PC-9 (cell line): Measurements from ENCODE around the gene RFX2. TPM values are rescaled to one million over a fixed set of nuclear protein-coding genes. Genes with fewer than 3 reads are reported as not detected.
"Not testable (repeated sequence)": the region's sequence is repeated elsewhere in the genome, so short reads cannot be mapped to it uniquely, and the experiment has no call there.

Experiments
- BruUV-seq: library from RNA; stranded (reverse); fragments of 400-500 nt; replicated peaks from 2 replicates; lab custom pipeline; 2021; lab: Mats Ljungman, UMichigan
- CTCF ChIA-PET: fragments of 300-600 bp; sonication (Branson Sonifier 250); formaldehyde crosslinking; loops from one replicate; lab custom pipeline; 2022; ENCODE audit warnings: antibody characterized with exemption; lab: Charles Lee
- POLR2A ChIA-PET: fragments of 300-600 bp; sonication (Branson Sonifier 250); formaldehyde crosslinking; loops from one replicate; lab custom pipeline; 2022; ENCODE audit warnings: antibody characterized with exemption; ENCODE audit not compliant: unreplicated experiment; lab: Charles Lee
- DNase-seq, 2 experiments: peaks; one replicate each; pipeline versions ENCODE4 v3.0.0 to v3.0.0-alpha.2; 2015 to 2022; ENCODE audit warnings: mixed read lengths in 1 of 2
- H2AFZ ChIP-seq: fragments of 200-600 bp; sonication (generic); 2 replicates; pipeline ENCODE4 v1.8.1; 2017; ENCODE audit warnings: antibody characterized with exemption
- H3F3A ChIP-seq: fragments of 200-600 bp; sonication (generic); 2 replicates; pipeline ENCODE4 v1.8.1; 2017; ENCODE audit warnings: antibody characterized with exemption, mild to moderate bottlenecking, low read depth; ENCODE audit not compliant: insufficient read depth
- H3K27ac ChIP-seq: fragments of 200-600 bp; sonication (generic); 2 replicates; pipeline ENCODE4 v1.6.1; 2016; ENCODE audit warnings: mixed run types
- H3K27me3 ChIP-seq: fragments of 200-600 bp; sonication (generic); 2 replicates; pipeline ENCODE4 v1.6.1; 2016; ENCODE audit warnings: low read depth, mixed run types; ENCODE audit not compliant: insufficient read depth
- H3K36me3 ChIP-seq: fragments of 200-600 bp; sonication (generic); 2 replicates; pipeline ENCODE4 v1.6.1; 2016; ENCODE audit warnings: low read depth, mixed run types
- H3K4me1 ChIP-seq: fragments of 200-600 bp; sonication (generic); replicated peaks from 2 replicates; pipeline ENCODE4 v1.6.1; 2016; ENCODE audit warnings: mixed run types; ENCODE audit not compliant: insufficient read depth
- H3K4me2 ChIP-seq: fragments of 200-600 bp; sonication (generic); 2 replicates; pipeline ENCODE4 v1.6.1; 2017; ENCODE audit warnings: mixed run types
- H3K4me3 ChIP-seq: fragments of 200-600 bp; sonication (generic); 2 replicates; pipeline ENCODE4 v1.6.1; 2016; ENCODE audit warnings: mixed run types
- H3K79me2 ChIP-seq: fragments of 200-600 bp; sonication (generic); 2 replicates; pipeline ENCODE4 v1.6.1; 2017; ENCODE audit warnings: low read depth, mixed run types
- H3K9me2 ChIP-seq: fragments of 200-600 bp; sonication (generic); 2 replicates; pipeline ENCODE4 v1.8.1; 2017; ENCODE audit warnings: mild to moderate bottlenecking; ENCODE audit not compliant: insufficient read depth
- H3K9me3 ChIP-seq: fragments of 200-600 bp; sonication (generic); 2 replicates; pipeline ENCODE4 v1.8.1; 2016; ENCODE audit warnings: low read depth; ENCODE audit not compliant: insufficient read depth
- H4K20me1 ChIP-seq: fragments of 200-600 bp; sonication (generic); 2 replicates; pipeline ENCODE4 v1.8.1; 2017; ENCODE audit not compliant: insufficient read depth
- CTCF ChIP-seq: fragments of 200-600 bp; sonication (generic); conservative IDR thresholded peaks from 2 replicates; pipeline ENCODE4 v1.6.1; 2017; ENCODE audit warnings: mixed run types, antibody characterized with exemption, mild to moderate bottlenecking, moderate library complexity
- EZH2 ChIP-seq: fragments of 200-600 bp; sonication (generic); IDR thresholded peaks from 2 replicates; pipeline ENCODE4 v1.8.0; 2017; ENCODE audit warnings: antibody characterized with exemption, low read depth
- intact Hi-C: fragments of 100-400 bp; cut with micrococcal nuclease; formaldehyde crosslinking; loops from one replicate; pipeline ENCODE4 v1.10.0; 2022; ENCODE audit not compliant: unreplicated experiment
- total RNA-seq: library from RNA; stranded (reverse); gene quantifications from 2 replicates; pipeline ENCODE4 v1.2.3, GENCODE V29; 2021

Gene RFX2
- total RNA-seq, 1 experiment from 2014 or later: 11.6 TPM

- no peak overlapping the region for H3K27ac ChIP-seq
- POLR2A ChIA-PET: no interaction called here
- H3K4me3 ChIP-seq: no peak overlapping the region
- no peak overlapping the region for H2AFZ ChIP-seq
- peaks cover 41% of the 10 kb centered on the region for H4K20me1 ChIP-seq
- H3K9me2 ChIP-seq: no peaks in the 10 kb centered on the region
- no peaks in the 10 kb centered on the region for H3K9me3 ChIP-seq
- intact Hi-C loops: no loop called here
- H3F3A ChIP-seq: no peaks in the 10 kb centered on the region
- H3K4me2 ChIP-seq: no peak overlapping the region
- H3K79me2 ChIP-seq: peaks cover 90% of the 10 kb centered on the region
- TF ChIP-seq EZH2: no peak
- TF ChIP-seq CTCF: no peak
- CTCF ChIA-PET: no interaction called here
- no peak for DNase-seq
- no peaks in the 10 kb centered on the region for H3K27me3 ChIP-seq
- H3K4me1 ChIP-seq: no peaks in the 10 kb centered on the region
- no TSS peak for BruUV-seq
- no peaks in the 10 kb centered on the region for H3K36me3 ChIP-seq
These were observed 144.1 kb downstream of the RFX2 start for GRCh38 chr19:5966215-5966614.

DNA sequence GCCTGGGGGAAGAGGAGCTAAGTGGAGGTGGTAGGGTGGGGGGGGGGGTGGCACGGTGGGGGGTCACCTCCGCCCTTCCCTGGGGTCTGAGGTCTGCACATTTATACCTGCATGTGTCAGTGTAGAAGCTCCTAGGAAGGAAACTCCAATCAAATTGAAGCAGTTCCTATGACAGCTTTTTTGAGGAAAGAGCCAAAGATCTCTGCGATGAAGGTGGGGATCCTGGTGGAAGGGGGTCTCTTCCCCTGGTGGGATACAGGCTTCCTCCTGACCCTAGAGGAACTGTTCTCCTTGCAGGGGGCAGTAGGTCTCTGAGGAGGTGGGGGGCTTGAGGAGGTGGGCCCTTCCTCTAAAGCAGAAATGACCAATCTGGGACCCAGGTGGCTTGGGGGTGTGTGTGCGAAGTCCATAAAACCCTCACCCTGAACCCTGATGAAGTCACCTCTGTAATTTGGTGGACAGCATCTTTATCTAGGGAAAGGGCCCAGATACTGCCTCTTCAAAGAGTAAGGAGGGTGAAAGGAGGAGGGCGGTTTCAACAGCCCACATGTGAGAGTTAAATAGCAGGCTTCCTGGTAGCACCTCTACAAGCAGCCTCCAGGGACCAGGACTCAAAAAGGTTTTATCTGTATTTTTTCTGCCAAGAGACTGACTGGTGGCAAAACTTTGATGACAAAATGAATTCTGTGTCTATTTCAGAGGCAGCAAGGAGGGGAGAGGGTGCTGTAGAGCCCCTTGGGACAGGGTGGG is 145.3 kb downstream of the RFX2 start:
- Histone ChIP-seq H3K4me1 (no peaks in the 10 kb centered on the region), H3K27me3 (no peaks in the 10 kb centered on the region), H3K4me3 (no peak overlapping the region), H3K36me3 (no peaks in the 10 kb centered on the region), H4K20me1 (peaks cover 51% of the 10 kb centered on the region), H3F3A (no peaks in the 10 kb centered on the region), H3K9me3 (no peaks in the 10 kb centered on the region), H2AFZ (no peak overlapping the region), H3K27ac (no peak overlapping the region), H3K9me2 (no peaks in the 10 kb centered on the region), H3K4me2 (no peak overlapping the region), H3K79me2 (peaks cover 90% of the 10 kb centered on the region)
- intact Hi-C loops: no loop called here
- DNase-seq: no peak
- ChIA-PET POLR2A (no interaction called here), CTCF (no interaction called here)
- no TSS peak for BruUV-seq
- TF ChIP-seq EZH2: no peak
- no peak for TF ChIP-seq CTCF

- Histone ChIP-seq H3K4me3 (no peak overlapping the region), H3K36me3 (no peaks in the 10 kb centered on the region), H3F3A (no peaks in the 10 kb centered on the region), H3K79me2 (peaks cover 91% of the 10 kb centered on the region), H3K9me3 (no peaks in the 10 kb centered on the region), H3K27ac (no peak overlapping the region), H3K4me2 (no peak overlapping the region), H3K27me3 (no peaks in the 10 kb centered on the region), H4K20me1 (peaks cover 49% of the 10 kb centered on the region), H3K9me2 (no peaks in the 10 kb centered on the region), H3K4me1 (no peaks in the 10 kb centered on the region), H2AFZ (no peak overlapping the region)
- TF ChIP-seq CTCF: no peak
- TF ChIP-seq EZH2: no peak
- no TSS peak for BruUV-seq
- intact Hi-C loops: no loop called here
- no peak for DNase-seq
- ChIA-PET POLR2A (no interaction called here), CTCF (no interaction called here)
These were observed 146.4 kb downstream of the RFX2 start for GRCh38 chr19:5963855-5964254.

- intact Hi-C loops, H3K27ac ChIP-seq: not testable (repeated sequence)
These were observed 147.0 kb downstream of the RFX2 start for GRCh38 chr19:5963259-5963658.

More at GRCh38 chr19:5963259-5963658, 147.0 kb downstream of the RFX2 start:
- H3K36me3 ChIP-seq, H3K9me2 ChIP-seq, H3K4me3 ChIP-seq, H3K27me3 ChIP-seq, CTCF ChIA-PET, H3K4me1 ChIP-seq, H2AFZ ChIP-seq, H3K9me3 ChIP-seq, POLR2A ChIA-PET, H3F3A ChIP-seq, DNase-seq, BruUV-seq, H3K4me2 ChIP-seq: not testable (repeated sequence)
- peaks cover 51% of the 10 kb centered on the region for H4K20me1 ChIP-seq
- peaks cover 90% of the 10 kb centered on the region for H3K79me2 ChIP-seq
